GM11168 (cell line): ENCODE data around the gene LBHD1.
"Not testable (repeated sequence)": the region's sequence is repeated elsewhere in the genome, so short reads cannot be mapped to it uniquely, and the experiment has no call there.

Source experiments
- in situ Hi-C: fragments of 300-500 bp; cut with MboI; formaldehyde crosslinking; loops from one replicate; pipeline ENCODE4 v1.12.0; 2022; ENCODE audit warnings: low sequenced_read_pairs; ENCODE audit not compliant: unreplicated experiment

LBHD1 gene

GRCh38 chr11:62694455-62695167 is 22.5 kb upstream of the LBHD1 start:
- in situ Hi-C loops = no loop called here

- in situ Hi-C loops = not testable (repeated sequence)
Observed at GRCh38 chr11:62693624-62694023, 21.6 kb upstream of the LBHD1 start.

- in situ Hi-C loops = no loop called here
Observed at GRCh38 chr11:62689421-62690183, 17.5 kb upstream of the LBHD1 start, which contains the start of gene LRRN4CL. Gene LRRN4CL (minus strand): TSS chr11:62689530. CDS start chr11:62688508, 1,022 bp downstream.

GRCh38 chr11:62688491-62688890 is 16.4 kb upstream of the LBHD1 start:
- in situ Hi-C loops = no loop called here

- in situ Hi-C loops = no loop called here
Observed at GRCh38 chr11:62687508-62688396, 15.7 kb upstream of the LBHD1 start.

GRCh38 chr11:62682518-62682917 is 10.5 kb upstream of the LBHD1 start:
- in situ Hi-C loops = no loop called here

- in situ Hi-C loops = no loop called here
Observed at GRCh38 chr11:62680825-62681240, 8.8 kb upstream of the LBHD1 start.

GRCh38 chr11:62678770-62679696 is 7.0 kb upstream of the LBHD1 start, which contains the start of gene UBXN1:
Gene UBXN1 (minus strand): TSS chr11:62679073. CDS start chr11:62678923, 150 bp downstream.
- in situ Hi-C loops = no loop called here

- in situ Hi-C loops = no loop called here
Observed at GRCh38 chr11:62678433-62678769, 6.3 kb upstream of the LBHD1 start.

- in situ Hi-C loops = no loop called here
Observed at GRCh38 chr11:62677714-62678113, 5.6 kb upstream of the LBHD1 start.

GRCh38 chr11:62677156-62677555 is 5.1 kb upstream of the LBHD1 start:
- in situ Hi-C loops = no loop called here

GRCh38 chr11:62676698-62677097 is 4.6 kb upstream of the LBHD1 start:
- in situ Hi-C loops = no loop called here

GRCh38 chr11:62675415-62675814 is 3.3 kb upstream of the LBHD1 start:
- in situ Hi-C loops = not testable (repeated sequence)

GRCh38 chr11:62673196-62673525 is 1.1 kb upstream of the LBHD1 start:
- in situ Hi-C loops = no loop called here

- in situ Hi-C loops = no loop called here
Observed at GRCh38 chr11:62671236-62671607, 845 bp downstream of the LBHD1 start.

GRCh38 chr11:62669420-62670161 is 2.5 kb downstream of the LBHD1 start:
- in situ Hi-C loops = no loop called here

GRCh38 chr11:62667460-62667859 is 4.6 kb downstream of the LBHD1 start:
- in situ Hi-C loops = no loop called here

- in situ Hi-C loops = no loop called here
Observed at GRCh38 chr11:62666259-62666926, 5.7 kb downstream of the LBHD1 start.
